Stimulated activated CD8-positive, alpha-beta memory T cell treated with anti-CD3 and anti-CD28 coated beads, Interleukin-7, amount 100 ng/mL, for 24 hours (primary cell): ENCODE measurements around the gene EREG.

Source experiments
- DNase-seq: peaks from one replicate; pipeline ENCODE4 v3.0.0-alpha.2; 2020; ENCODE audit warnings: low read depth

EREG gene

GRCh38 chr4:74353858-74354257 is 11.1 kb upstream of the EREG start:
- DNase-seq: no peak

GRCh38 chr4:74357965-74358364 is 7.0 kb upstream of the EREG start:
- DNase-seq: no peak

- no peak for DNase-seq
Observed at GRCh38 chr4:74361671-74362070, 3.3 kb upstream of the EREG start.

GRCh38 chr4:74362347-74362746 is 2.6 kb upstream of the EREG start:
- no peak for DNase-seq

- no peak for DNase-seq
Observed at GRCh38 chr4:74364256-74364651, 691 bp upstream of the EREG start.

- DNase-seq: no peak
Observed at GRCh38 chr4:74365761-74366160, 816 bp downstream of the EREG start.

- DNase-seq: no peak
Observed at GRCh38 chr4:74366367-74366911, 1.5 kb downstream of the EREG start.

- DNase-seq: no peak
Observed at GRCh38 chr4:74367656-74368290, 2.8 kb downstream of the EREG start.

- no peak for DNase-seq
Observed at GRCh38 chr4:74368596-74368995, 3.7 kb downstream of the EREG start.

GRCh38 chr4:74369855-74370254 is 4.9 kb downstream of the EREG start:
- DNase-seq: no peak

- no peak for DNase-seq
Observed at GRCh38 chr4:74370912-74371311, 6.0 kb downstream of the EREG start.

GRCh38 chr4:74374128-74374527 is 9.2 kb downstream of the EREG start:
- DNase-seq: no peak

- DNase-seq: no peak
Observed at GRCh38 chr4:74374561-74375327, 9.8 kb downstream of the EREG start.

GRCh38 chr4:74375824-74376426 is 11.0 kb downstream of the EREG start:
- no peak for DNase-seq

- no peak for DNase-seq
Observed at GRCh38 chr4:74376888-74377483, 12.0 kb downstream of the EREG start.

GRCh38 chr4:74377714-74378113 is 12.8 kb downstream of the EREG start:
- no peak for DNase-seq

- no peak for DNase-seq
Observed at GRCh38 chr4:74378573-74378972, 13.6 kb downstream of the EREG start.

- no peak for DNase-seq
Observed at GRCh38 chr4:74379912-74380311, 15.0 kb downstream of the EREG start.

- DNase-seq: no peak
Observed at GRCh38 chr4:74385386-74385785, 20.4 kb downstream of the EREG start.

GRCh38 chr4:74386159-74386558 is 21.2 kb downstream of the EREG start:
- no peak for DNase-seq

GRCh38 chr4:74387790-74388189 is 22.8 kb downstream of the EREG start:
- DNase-seq: no peak

- no peak for DNase-seq
Observed at GRCh38 chr4:74389494-74389893, 24.5 kb downstream of the EREG start.

GRCh38 chr4:74390677-74391076 is 25.7 kb downstream of the EREG start:
- no peak for DNase-seq
